Colonic mucosa (tissue), 4 donors: Measurements from ENCODE around the gene TMEM221. TPM values are rescaled to one million over a fixed set of nuclear protein-coding genes. Genes with fewer than 3 reads are reported as not detected.
A peak's percentile ranks its signal among the peaks of the same experiment; 100 is the strongest.

Experiments used
- DNase-seq: peaks from one replicate; pipeline ENCODE4 v3.0.0-alpha.2; 2020
- H3K27ac ChIP-seq: fragments of 200-600 bp; one replicate; pipeline ENCODE4 v1.8.0; 2021
- H3K27me3 ChIP-seq: fragments of 200-600 bp; one replicate; pipeline ENCODE4 v1.8.0; 2021
- H3K36me3 ChIP-seq: fragments of 200-600 bp; one replicate; pipeline ENCODE4 v1.8.0; 2021
- H3K4me1 ChIP-seq: fragments of 200-600 bp; one replicate; pipeline ENCODE4 v1.8.0; 2021; ENCODE audit warnings: mild to moderate bottlenecking
- H3K4me3 ChIP-seq: fragments of 200-600 bp; one replicate; pipeline ENCODE4 v1.8.0; 2021
- H3K9ac ChIP-seq, 2 donors: one replicate each; pipeline ENCODE4 v1.7.0; 2013; ENCODE audit warnings: control low read depth in 2 of 2, low read depth in 2 of 2, low read length in 2 of 2
- H3K9me3 ChIP-seq: fragments of 200-600 bp; one replicate; pipeline ENCODE4 v1.8.0; 2021
- CTCF ChIP-seq: fragments of 200-600 bp; IDR thresholded peaks from one replicate; pipeline ENCODE4 v1.8.0; 2022; ENCODE audit warnings: antibody characterized with exemption, mild to moderate bottlenecking
- intact Hi-C: fragments of 100-400 bp; cut with DNase I; formaldehyde crosslinking; loops from one replicate; pipeline ENCODE4 v1.14.1; 2022
- total RNA-seq, 2 donors: library from RNA; stranded (reverse); fragmentation: NEBNext Ultra II Directional in 1 of 2; extraction: Animal tissue kit (Norgen Biotek cat#: 25700) in 1 of 2; gene quantifications; one replicate each; pipeline ENCODE4 v1.2.1, GENCODE V29; 2021
- donor health status: healthy.
- donor health status: DM: no; HTN: no; CAD: no.
- donor health status: DM: no; HTN: no; CAD: no.

Gene TMEM221
- total RNA-seq, 2 donors from 2014 or later: not detected

DNA sequence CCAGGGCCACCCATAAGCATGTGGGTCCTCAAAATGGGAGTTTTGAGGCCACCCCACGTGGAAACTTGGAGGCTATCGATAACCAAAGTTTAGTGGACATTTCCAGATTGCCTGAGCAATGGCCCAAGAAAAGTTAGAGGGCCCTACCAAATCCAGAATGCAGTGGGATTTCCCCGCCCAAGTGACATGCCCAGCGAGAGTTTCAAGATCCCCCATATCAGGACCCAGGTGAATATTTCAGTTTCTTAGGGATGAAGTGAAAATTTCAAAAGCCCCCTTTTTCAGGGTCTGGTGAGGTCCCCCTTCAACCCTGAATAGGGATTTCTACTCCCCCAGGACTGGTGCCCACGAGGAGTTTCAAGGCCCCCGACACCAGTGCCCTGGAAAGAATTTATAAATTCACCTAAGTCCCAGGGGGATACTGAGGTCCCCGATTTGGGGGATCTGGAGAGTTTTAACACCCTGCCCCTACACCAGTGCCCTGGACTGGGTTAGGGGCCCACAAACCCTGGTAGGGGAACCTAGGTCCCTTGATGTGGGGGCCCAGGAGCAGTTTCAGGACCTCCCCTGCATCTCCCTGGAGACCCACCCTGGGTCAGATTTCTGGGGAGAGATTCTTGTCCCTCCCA is 43.7 kb downstream of the TMEM221 start:
- no peak for TF ChIP-seq CTCF
- H3K9me3 ChIP-seq: no peaks in the 10 kb centered on the region
- intact Hi-C loops: no loop called here
- H3K4me3 ChIP-seq: peak overlapping the region; percentile 35
- no peaks in the 10 kb centered on the region for H3K27me3 ChIP-seq
- no peak for DNase-seq
- H3K36me3 ChIP-seq: no peaks in the 10 kb centered on the region
- peaks cover 3% of the 10 kb centered on the region for H3K4me1 ChIP-seq
- peak overlapping the region; percentile 88 for H3K27ac ChIP-seq
- H3K9ac ChIP-seq: peak overlapping the region; percentile 71 to 83

- Histone ChIP-seq H3K4me1 (peaks cover 3% of the 10 kb centered on the region), H3K36me3 (no peaks in the 10 kb centered on the region), H3K9me3 (no peaks in the 10 kb centered on the region), H3K4me3 (peak overlapping the region; percentile 35), H3K27ac (no peak overlapping the region), H3K9ac (peak overlapping the region in 1 of 2 donors; percentile 83), H3K27me3 (no peaks in the 10 kb centered on the region)
- intact Hi-C loops: no loop called here
- no peak for DNase-seq
- TF ChIP-seq CTCF: no peak
Measured at GRCh38 chr19:17404015-17404414, 44.5 kb downstream of the TMEM221 start.

DNA sequence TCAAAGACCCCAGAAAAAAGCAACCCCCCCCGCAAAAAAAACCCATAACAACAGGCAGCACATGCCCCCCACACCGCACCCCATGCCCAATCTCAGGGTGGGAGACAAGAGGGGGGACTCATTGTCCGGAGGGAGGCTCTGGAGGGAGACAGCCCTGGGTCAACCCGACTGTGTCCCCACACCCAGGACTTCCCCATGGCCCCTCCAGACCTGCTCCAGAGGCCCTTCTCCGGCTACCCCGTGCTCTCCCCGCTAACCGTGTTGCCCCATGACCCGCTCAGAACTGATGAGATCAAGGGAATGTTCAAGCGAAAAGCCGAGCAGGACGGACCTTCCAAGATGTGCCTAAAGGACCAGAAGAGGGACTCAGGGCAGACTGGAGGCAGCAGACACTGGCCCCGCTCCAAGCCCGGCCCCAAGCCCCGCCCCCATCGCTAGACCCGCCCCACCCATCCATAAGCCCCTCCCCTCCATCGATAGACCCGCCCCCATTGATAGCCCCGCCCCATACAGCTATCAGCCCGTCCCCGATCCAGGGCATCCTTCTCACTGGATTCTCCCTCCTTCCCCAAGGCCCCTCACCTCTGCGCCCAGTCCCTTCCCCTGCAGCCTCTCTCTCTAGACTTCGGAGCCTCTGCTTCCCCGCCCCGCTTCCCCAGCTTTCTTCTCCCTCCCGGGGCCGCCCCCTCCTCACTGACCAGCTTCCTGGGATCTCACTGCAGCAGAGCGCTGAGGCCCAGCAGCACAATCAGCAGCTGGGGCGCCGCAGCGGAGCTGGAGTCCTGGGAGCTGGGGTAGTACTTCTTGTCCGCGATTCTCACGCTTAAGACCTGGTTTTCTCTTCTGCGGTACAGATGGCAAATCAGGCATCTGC is 45.2 kb downstream of the TMEM221 start:
- H3K36me3 ChIP-seq: no peaks in the 10 kb centered on the region
- peak overlapping the region; percentile 35 for H3K4me3 ChIP-seq
- no peak for TF ChIP-seq CTCF
- no peak overlapping the region for H3K27ac ChIP-seq
- H3K27me3 ChIP-seq: no peaks in the 10 kb centered on the region
- H3K9ac ChIP-seq: no peak overlapping the region
- H3K4me1 ChIP-seq: peaks cover 3% of the 10 kb centered on the region
- no peaks in the 10 kb centered on the region for H3K9me3 ChIP-seq
- intact Hi-C loops: no loop called here
- DNase-seq: no peak

GRCh38 chr19:17401628-17402027 is 46.8 kb downstream of the TMEM221 start:
- no peaks in the 10 kb centered on the region for H3K36me3 ChIP-seq
- no peak for DNase-seq
- H3K4me3 ChIP-seq: no peak overlapping the region
- intact Hi-C loops: no loop called here
- TF ChIP-seq CTCF: no peak
- H3K4me1 ChIP-seq: peaks cover 3% of the 10 kb centered on the region
- H3K27ac ChIP-seq: no peak overlapping the region
- H3K9ac ChIP-seq: no peak overlapping the region
- no peaks in the 10 kb centered on the region for H3K27me3 ChIP-seq
- H3K9me3 ChIP-seq: no peaks in the 10 kb centered on the region

GRCh38 chr19:17398902-17399527 is 49.5 kb downstream of the TMEM221 start:
- H3K9me3 ChIP-seq: no peaks in the 10 kb centered on the region
- intact Hi-C loops: no loop called here
- H3K27ac ChIP-seq: no peak overlapping the region
- peaks cover 3% of the 10 kb centered on the region for H3K27me3 ChIP-seq
- no peak for DNase-seq
- no peaks in the 10 kb centered on the region for H3K4me1 ChIP-seq
- H3K36me3 ChIP-seq: no peaks in the 10 kb centered on the region
- H3K4me3 ChIP-seq: no peak overlapping the region
- TF ChIP-seq CTCF: no peak
- no peak overlapping the region for H3K9ac ChIP-seq
